Type B pancreatic cell (in vitro differentiated cells): ENCODE measurements around the gene LIPM. TPM values are rescaled to one million over a fixed set of nuclear protein-coding genes. Genes with fewer than 3 reads are reported as not detected.
A peak's percentile ranks its signal among the peaks of the same experiment; 100 is the strongest.

Experiments used
- DNase-seq: peaks from one replicate; pipeline ENCODE4 v3.0.0; 2021; ENCODE audit warnings: mixed read lengths; ENCODE audit not compliant: unreplicated experiment; ENCODE audit errors: extremely low spot score
- H3K27ac Mint-ChIP-seq: 2 replicates; pipeline ENCODE4 v1.8.0; 2021; ENCODE audit warnings: mild to moderate bottlenecking, mixed read lengths
- H3K27me3 Mint-ChIP-seq: 2 replicates; pipeline ENCODE4 v1.8.0; 2021; ENCODE audit warnings: mixed read lengths
- H3K36me3 Mint-ChIP-seq: 2 replicates; pipeline ENCODE4 v1.8.0; 2021; ENCODE audit warnings: mixed read lengths
- H3K4me1 Mint-ChIP-seq: one replicate; pipeline ENCODE4 v1.8.0; 2021; ENCODE audit warnings: mixed read lengths; ENCODE audit not compliant: unreplicated experiment
- H3K4me3 Mint-ChIP-seq: 2 replicates; pipeline ENCODE4 v1.8.0; 2021; ENCODE audit warnings: mild to moderate bottlenecking, mixed read lengths
- H3K9me3 Mint-ChIP-seq: 2 replicates; pipeline ENCODE4 v1.8.0; 2021; ENCODE audit warnings: mixed read lengths
- total RNA-seq: library from RNA; stranded (reverse); gene quantifications from 2 replicates; pipeline ENCODE4 v1.2.1, GENCODE V29; 2021; ENCODE audit warnings: low replicate concordance
- TF ChIP-seq, protein P1 (sequence below): fragments of 200-600 bp; sonication (generic); conservative IDR thresholded peaks from 2 replicates; pipeline ENCODE4 v1.5.0; 2021; ENCODE audit warnings: antibody characterized with exemption, mild to moderate bottlenecking

Gene LIPM
- total RNA-seq, 1 donor from 2014 or later = not detected

DNA sequence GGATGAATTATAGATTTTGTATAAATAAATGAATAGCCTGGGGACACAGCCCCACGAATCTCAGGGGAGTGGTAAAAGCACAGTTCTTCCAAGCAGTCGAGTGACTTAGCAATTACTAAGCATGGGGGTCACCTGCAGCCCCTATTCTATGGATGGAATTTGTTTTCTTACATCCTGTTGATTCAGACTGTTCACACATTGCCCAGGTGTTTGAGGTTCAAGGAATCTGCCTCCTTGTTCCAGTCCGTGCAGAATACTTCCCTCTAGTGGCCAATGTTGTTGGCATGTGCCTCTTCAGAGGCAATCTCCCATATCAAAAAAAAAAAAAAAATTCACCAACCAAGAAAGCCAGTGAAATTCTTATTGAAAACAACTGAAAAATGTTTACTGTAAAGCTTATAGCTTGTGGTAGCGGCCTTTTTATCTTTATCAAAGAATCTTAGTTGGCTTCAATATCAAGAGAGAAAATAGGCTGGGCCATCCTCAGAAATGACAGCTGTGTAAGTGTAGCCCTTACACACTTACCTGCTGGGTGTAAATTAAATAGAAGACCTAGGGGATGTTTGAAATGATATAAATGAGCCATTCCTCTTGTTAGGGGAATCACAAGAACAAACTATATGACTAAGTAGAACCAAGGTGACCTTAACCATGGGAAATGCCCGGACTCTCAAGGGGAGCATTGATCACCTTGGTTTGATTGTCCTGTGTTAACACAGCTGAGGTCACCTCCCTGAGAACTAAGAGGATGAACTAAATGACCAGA lies 7.8 kb downstream of the LIPM start:
- H3K27ac Mint-ChIP-seq = no peak overlapping the region
- H3K27me3 Mint-ChIP-seq = peaks cover 7% of the 10 kb centered on the region
- DNase-seq = no peak
- TF ChIP-seq, protein P1, sequence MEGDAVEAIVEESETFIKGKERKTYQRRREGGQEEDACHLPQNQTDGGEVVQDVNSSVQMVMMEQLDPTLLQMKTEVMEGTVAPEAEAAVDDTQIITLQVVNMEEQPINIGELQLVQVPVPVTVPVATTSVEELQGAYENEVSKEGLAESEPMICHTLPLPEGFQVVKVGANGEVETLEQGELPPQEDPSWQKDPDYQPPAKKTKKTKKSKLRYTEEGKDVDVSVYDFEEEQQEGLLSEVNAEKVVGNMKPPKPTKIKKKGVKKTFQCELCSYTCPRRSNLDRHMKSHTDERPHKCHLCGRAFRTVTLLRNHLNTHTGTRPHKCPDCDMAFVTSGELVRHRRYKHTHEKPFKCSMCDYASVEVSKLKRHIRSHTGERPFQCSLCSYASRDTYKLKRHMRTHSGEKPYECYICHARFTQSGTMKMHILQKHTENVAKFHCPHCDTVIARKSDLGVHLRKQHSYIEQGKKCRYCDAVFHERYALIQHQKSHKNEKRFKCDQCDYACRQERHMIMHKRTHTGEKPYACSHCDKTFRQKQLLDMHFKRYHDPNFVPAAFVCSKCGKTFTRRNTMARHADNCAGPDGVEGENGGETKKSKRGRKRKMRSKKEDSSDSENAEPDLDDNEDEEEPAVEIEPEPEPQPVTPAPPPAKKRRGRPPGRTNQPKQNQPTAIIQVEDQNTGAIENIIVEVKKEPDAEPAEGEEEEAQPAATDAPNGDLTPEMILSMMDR = peak; percentile 77
- peaks cover 6% of the 10 kb centered on the region for H3K4me1 Mint-ChIP-seq
- H3K4me3 Mint-ChIP-seq = no peak overlapping the region
- no peaks in the 10 kb centered on the region for H3K36me3 Mint-ChIP-seq
- H3K9me3 Mint-ChIP-seq = no peaks in the 10 kb centered on the region

DNA sequence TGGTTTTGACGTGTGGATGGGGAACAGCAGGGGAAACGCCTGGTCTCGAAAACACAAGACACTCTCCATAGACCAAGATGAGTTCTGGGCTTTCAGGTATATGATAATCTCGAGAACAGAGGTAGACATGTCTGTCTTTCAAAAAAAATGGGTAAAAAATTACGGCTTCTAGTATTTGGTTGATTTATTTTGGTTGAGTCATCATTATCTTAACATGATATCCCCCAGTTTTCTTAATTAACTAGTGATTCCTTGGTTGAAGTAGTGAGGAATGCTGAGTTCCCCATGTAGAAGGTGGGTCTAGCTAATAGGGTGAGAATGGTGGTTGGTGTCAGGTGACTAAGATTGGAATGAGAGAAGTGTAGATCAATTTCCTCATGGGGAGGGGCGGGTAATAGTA lies 10.7 kb downstream of the LIPM start:
- Mint-ChIP-seq H3K27ac (no peak overlapping the region), H3K4me1 (peaks cover 6% of the 10 kb centered on the region), H3K36me3 (no peaks in the 10 kb centered on the region), H3K9me3 (no peaks in the 10 kb centered on the region), H3K4me3 (no peak overlapping the region), H3K27me3 (peaks cover 7% of the 10 kb centered on the region)
- TF ChIP-seq, protein P1 = no peak
- no peak for DNase-seq

DNA sequence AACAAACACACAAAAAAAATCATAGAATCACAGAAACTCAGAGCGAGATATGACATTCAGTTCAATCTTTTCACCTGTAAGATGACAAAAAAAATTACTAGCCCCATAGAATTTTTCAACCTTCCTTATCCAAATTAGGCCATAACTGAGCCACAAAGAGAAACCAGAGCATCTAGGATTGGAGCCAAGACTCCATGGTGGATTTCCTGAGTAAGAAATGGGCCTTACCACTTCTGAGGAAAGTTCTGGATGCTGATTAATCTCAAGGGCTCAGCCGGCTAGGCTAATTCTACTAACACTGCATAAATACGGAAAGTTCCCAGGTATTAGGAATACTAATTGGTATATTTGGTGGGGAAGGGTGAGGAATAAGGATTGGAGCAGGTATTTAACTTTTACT lies 16.8 kb downstream of the LIPM start:
- Mint-ChIP-seq H3K36me3 (no peaks in the 10 kb centered on the region), H3K9me3 (no peaks in the 10 kb centered on the region), H3K27me3 (no peaks in the 10 kb centered on the region), H3K4me1 (no peaks in the 10 kb centered on the region), H3K4me3 (no peak overlapping the region), H3K27ac (no peak overlapping the region)
- TF ChIP-seq, protein P1 = no peak
- DNase-seq = no peak

DNA sequence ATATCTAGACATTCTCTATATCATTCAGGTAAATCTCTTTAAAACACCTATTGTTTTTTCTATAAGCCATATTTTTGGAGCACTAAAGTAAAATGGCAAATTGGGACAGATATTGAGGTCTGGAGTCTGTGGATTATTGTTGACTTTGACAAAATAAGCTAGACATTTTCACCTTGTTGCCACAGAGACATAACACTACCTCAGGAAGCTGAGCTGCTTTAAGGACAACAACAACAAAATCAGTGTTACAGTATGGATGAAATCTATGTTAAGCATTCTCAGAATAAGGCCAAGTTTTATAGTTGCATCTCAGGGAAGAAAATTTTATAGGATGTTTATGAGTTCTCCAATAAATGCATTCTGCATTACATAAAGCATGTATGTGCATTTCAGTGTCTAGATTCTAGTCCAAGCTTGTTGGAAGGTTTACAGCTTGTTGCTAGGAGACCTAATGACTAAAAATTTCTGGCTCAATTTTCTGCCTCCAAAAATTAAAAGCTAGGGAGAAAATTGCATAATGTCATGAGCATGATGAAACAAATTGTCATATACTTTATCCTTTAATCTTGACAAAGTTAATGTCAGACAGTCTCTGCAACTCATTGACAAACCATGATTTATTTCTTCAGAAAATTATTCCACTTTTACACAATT lies 18.3 kb downstream of the LIPM start:
- TF ChIP-seq, protein P1 = no peak
- Mint-ChIP-seq H3K4me1 (no peaks in the 10 kb centered on the region), H3K27me3 (no peaks in the 10 kb centered on the region), H3K27ac (no peak overlapping the region), H3K4me3 (no peak overlapping the region), H3K9me3 (no peaks in the 10 kb centered on the region), H3K36me3 (no peaks in the 10 kb centered on the region)
- DNase-seq = no peak

DNA sequence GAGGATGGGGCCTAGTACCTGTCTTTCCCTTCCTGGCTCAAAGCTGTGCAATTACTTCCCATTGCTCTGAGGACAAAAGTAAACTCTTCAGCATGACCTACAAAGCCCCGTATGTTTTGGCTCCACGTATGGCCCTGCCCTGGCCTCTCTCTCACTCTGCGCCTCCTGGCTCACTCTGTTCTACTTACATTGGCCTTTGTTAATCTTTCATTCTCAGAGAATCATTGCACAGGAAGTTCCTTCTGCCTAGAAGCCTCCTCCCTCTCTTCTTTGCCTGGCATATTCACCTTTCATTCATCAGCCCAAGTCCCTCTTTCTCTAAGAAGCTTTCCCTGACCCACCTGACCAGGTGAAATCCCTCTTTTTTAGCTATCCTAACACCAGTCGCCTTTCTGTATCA lies 23.9 kb downstream of the LIPM start:
- no peaks in the 10 kb centered on the region for H3K9me3 Mint-ChIP-seq
- no peaks in the 10 kb centered on the region for H3K36me3 Mint-ChIP-seq
- no peak overlapping the region for H3K27ac Mint-ChIP-seq
- DNase-seq = no peak
- H3K27me3 Mint-ChIP-seq = peaks cover 3% of the 10 kb centered on the region
- peaks cover 7% of the 10 kb centered on the region for H3K4me1 Mint-ChIP-seq
- TF ChIP-seq, protein P1 = no peak
- H3K4me3 Mint-ChIP-seq = no peak overlapping the region
